ENCODE data around the gene DUOX1. TPM values are rescaled to one million over a fixed set of nuclear protein-coding genes. Genes with fewer than 3 reads are reported as not detected.

DUOX1 gene
- total RNA-seq, 6 experiments from 2014 or later = 0.06 to 1.4 (median 0.19) TPM; not detected in 3

DNA sequence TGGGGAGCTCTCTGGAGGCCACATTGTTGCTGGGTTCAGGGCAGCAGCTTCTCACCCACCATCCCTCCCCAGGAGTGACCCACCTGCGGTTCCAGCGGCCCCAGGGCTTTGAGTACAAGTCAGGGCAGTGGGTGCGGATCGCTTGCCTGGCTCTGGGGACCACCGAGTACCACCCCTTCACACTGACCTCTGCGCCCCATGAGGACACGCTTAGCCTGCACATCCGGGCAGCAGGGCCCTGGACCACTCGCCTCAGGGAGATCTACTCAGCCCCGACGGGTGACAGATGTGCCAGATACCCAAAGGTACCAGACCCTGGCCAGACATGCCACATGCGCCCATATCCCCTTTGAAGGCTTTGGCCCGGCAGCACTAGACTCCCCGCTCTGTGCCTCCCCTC lies 31.9 kb downstream of the DUOX1 start:
- 90% methylated on average over 2 of the region's 14 CpGs for WGBS (ENCODE audit: insufficient coverage, low coverage, low lambda C conversion rate, missing lambda C conversion rate)
- DNase-seq (no peak), ATAC-seq (no peak)
- TF ChIP-seq, protein P1, sequence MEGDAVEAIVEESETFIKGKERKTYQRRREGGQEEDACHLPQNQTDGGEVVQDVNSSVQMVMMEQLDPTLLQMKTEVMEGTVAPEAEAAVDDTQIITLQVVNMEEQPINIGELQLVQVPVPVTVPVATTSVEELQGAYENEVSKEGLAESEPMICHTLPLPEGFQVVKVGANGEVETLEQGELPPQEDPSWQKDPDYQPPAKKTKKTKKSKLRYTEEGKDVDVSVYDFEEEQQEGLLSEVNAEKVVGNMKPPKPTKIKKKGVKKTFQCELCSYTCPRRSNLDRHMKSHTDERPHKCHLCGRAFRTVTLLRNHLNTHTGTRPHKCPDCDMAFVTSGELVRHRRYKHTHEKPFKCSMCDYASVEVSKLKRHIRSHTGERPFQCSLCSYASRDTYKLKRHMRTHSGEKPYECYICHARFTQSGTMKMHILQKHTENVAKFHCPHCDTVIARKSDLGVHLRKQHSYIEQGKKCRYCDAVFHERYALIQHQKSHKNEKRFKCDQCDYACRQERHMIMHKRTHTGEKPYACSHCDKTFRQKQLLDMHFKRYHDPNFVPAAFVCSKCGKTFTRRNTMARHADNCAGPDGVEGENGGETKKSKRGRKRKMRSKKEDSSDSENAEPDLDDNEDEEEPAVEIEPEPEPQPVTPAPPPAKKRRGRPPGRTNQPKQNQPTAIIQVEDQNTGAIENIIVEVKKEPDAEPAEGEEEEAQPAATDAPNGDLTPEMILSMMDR (IDR thresholded peaks at IDR 0.05) = no peak
- TF ChIP-seq POLR2A (IDR thresholded peaks at IDR 0.05) = no peak
- Histone ChIP-seq H3K4me1 (peaks cover 0 to 4% (median 0%) of the 10 kb centered on the region in 4 donors), H3K27me3 (no peaks in the 10 kb centered on the region), H3K9me3 (no peaks in the 10 kb centered on the region), H3K27ac (no peak overlapping the region), H3K4me3 (no peak overlapping the region), H3K36me3 (no peaks in the 10 kb centered on the region)
- intact Hi-C loops (cut with DNase I) = loop anchor here in 1 of 2 donors (10.0 kb wide), 1 partner anchor 103 kb away; no protein-coding TSS in a partner anchor

DNA sequence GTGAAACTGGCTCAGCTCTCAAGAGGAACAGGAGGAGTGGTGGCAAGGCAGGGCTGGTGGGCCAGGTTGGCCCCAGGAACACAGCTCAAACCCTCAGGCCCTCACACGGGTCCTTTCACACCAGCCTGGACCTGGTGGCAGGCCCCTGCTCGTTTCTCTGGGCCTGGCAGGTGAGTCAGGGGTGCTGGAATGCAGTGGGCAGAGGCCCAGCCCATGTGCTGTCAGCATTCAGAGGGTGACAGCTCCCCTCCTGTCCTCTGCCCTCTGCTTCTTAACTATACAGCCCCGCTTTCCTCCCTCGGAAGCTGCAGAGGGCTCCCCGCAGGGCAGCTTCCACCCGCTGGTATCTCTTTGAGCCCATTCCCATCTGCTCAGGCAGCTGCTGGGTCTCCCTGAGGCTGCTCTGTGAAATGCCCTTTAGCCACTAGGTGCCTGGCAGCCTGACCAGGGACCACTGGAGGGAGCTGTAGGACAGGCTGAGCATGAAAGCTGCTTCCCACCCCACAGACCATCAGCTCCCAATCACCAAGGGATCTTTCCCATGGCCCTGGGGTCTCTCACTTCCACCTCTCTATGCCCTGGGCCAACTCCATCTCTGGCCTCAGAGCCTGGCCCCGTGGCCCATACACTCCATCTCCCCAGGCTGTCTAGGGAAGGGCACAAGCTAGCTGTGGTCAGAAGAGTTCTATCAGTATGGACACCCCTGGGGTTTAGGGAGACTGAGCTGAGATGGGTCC lies 33.1 kb downstream of the DUOX1 start:
- Histone ChIP-seq H3K4me3 (no peak overlapping the region), H3K27ac (no peak overlapping the region), H3K27me3 (no peaks in the 10 kb centered on the region), H3K9me3 (no peaks in the 10 kb centered on the region), H3K4me1 (peaks cover 0 to 4% (median 0%) of the 10 kb centered on the region in 4 donors), H3K36me3 (no peaks in the 10 kb centered on the region)
- WGBS (ENCODE audit: insufficient coverage, low coverage, low lambda C conversion rate, missing lambda C conversion rate) = 33% methylated on average over 1 of the region's 7 CpGs
- ATAC-seq (peak; percentile 72 to 81 (median 76)), DNase-seq (peak; percentile 74 to 81 (median 79))
- intact Hi-C loops (cut with DNase I) = loop anchor here in 1 of 2 donors (10.0 kb wide), 1 partner anchor 102 kb away; no protein-coding TSS in a partner anchor
- TF ChIP-seq POLR2A (IDR thresholded peaks at IDR 0.05) = no peak
- TF ChIP-seq, protein P1 (IDR thresholded peaks at IDR 0.05) = peak; percentile 89 to 94 (median 92)

DNA sequence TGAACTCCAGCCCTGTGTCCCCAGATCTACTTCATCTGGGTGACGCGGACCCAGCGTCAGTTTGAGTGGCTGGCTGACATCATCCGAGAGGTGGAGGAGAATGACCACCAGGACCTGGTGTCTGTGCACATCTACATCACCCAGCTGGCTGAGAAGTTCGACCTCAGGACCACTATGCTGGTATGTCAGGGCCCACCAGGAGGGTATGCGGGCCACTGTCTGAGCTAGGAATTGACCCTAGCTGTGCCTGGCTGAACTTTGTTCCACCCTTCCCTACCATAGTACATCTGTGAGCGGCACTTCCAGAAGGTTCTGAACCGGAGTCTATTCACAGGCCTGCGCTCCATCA lies 33.7 kb downstream of the DUOX1 start:
- Histone ChIP-seq H3K36me3 (no peaks in the 10 kb centered on the region), H3K27ac (no peak overlapping the region), H3K27me3 (no peaks in the 10 kb centered on the region), H3K4me1 (peaks cover 0 to 4% (median 0%) of the 10 kb centered on the region in 4 donors), H3K4me3 (no peak overlapping the region), H3K9me3 (no peaks in the 10 kb centered on the region)
- 74% methylated on average over 4 of the region's 9 CpGs for WGBS (ENCODE audit: insufficient coverage, low coverage, low lambda C conversion rate, missing lambda C conversion rate)
- no peak for ATAC-seq
- TF ChIP-seq, protein P1 (IDR thresholded peaks at IDR 0.05) = no peak
- TF ChIP-seq POLR2A (IDR thresholded peaks at IDR 0.05) = no peak
- intact Hi-C loops (cut with DNase I) = loop anchor here in 1 of 2 donors (10.0 kb wide), 1 partner anchor 101 kb away; no protein-coding TSS in a partner anchor
- no peak for DNase-seq

DNA sequence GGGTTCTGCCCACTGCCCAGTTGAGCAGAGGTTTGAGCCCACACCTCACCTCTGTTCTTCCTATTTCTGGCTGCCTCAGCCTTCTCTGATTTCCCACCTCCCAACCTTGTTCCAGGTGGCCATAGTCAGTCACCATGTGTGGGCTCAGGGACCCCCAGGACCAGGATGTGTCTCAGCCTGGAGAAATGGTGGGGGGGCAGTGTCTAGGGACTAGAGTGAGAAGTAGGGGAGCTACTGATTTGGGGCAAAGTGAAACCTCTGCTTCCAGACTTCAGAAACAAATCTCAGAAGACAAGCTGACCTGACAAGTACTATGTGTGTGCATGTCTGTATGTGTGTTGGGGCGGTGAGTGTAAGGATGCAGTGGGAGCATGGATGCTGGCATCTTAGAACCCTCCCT lies 35.1 kb downstream of the DUOX1 start:
- DNase-seq (no peak), ATAC-seq (no peak)
- Histone ChIP-seq H3K4me1 (peaks cover 0 to 4% (median 0%) of the 10 kb centered on the region in 4 donors), H3K36me3 (no peaks in the 10 kb centered on the region), H3K27me3 (no peaks in the 10 kb centered on the region), H3K4me3 (no peak overlapping the region), H3K27ac (no peak overlapping the region), H3K9me3 (no peaks in the 10 kb centered on the region)
- WGBS (ENCODE audit: insufficient coverage, low coverage, low lambda C conversion rate, missing lambda C conversion rate) = no CpG with 5 or more reads among the region's 1 CpG
- TF ChIP-seq POLR2A (IDR thresholded peaks at IDR 0.05) = no peak
- TF ChIP-seq, protein P1 (IDR thresholded peaks at IDR 0.05) = no peak
- intact Hi-C loops (cut with DNase I) = loop anchor here in 1 of 2 donors (10.0 kb wide), 1 partner anchor 100 kb away; no protein-coding TSS in a partner anchor
